ENCODE data around the gene ARSD.
"Not testable (repeated sequence)": the region's sequence is repeated elsewhere in the genome, so short reads cannot be mapped to it uniquely, and the experiment has no call there.

The ARSD gene

DNA sequence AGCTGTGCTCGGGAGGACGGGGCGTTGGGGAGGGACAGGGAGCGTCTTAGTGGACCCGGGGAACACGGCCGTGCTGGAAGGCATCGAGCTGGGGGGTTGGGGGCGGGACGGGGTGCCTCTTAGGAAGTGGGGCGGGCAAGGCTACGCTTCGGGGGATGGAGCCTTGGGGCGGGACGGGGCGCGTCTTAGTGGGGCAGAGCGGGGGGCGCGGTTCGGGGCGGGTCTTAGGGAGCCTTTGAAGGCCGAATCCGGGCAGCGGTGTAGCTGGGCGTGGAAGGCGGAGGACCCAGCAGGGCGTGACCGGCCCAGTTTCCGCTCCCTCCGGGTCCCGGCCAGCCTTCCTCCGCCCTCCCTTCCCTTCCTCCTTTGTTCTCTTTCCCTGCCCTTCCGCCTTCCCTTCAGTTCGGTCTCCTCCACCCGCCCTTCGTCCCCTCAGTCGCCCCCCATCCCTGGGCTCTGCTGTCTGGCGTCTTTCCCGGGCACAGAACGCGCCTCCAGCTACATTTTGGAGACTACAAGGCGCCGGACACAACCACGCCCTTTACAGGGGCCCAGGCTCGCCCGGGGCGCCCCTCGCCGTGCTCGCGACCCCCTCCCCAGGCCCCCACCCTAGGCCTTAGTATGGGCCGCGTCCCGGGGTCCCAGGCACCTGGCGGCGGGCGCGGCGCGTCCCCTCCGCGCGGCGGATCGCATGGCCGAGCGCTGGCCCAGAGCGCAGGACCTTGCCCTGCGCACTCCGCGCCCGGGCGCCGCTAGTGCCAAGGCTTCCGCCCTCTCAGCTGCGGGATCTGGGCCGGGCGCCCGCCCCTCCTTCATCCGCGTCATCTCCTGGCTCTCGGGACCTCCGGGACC is at the start of gene ARSD:
ARSD (minus strand) TSS at position 757 of the 852 bp plus-strand sequence; CDS start at position 693, 64 bp downstream.
- peak; percentile 3 to 21 for DNase-seq

GRCh38 chrX:2978639-2979038 is 49.5 kb upstream of the ARSD start:
- DNase-seq = not testable (repeated sequence)

- DNase-seq = no peak
These were observed 45.8 kb upstream of the ARSD start for GRCh38 chrX:2974961-2975360.

GRCh38 chrX:2972391-2972790 is 43.3 kb upstream of the ARSD start:
- DNase-seq = no peak

DNA sequence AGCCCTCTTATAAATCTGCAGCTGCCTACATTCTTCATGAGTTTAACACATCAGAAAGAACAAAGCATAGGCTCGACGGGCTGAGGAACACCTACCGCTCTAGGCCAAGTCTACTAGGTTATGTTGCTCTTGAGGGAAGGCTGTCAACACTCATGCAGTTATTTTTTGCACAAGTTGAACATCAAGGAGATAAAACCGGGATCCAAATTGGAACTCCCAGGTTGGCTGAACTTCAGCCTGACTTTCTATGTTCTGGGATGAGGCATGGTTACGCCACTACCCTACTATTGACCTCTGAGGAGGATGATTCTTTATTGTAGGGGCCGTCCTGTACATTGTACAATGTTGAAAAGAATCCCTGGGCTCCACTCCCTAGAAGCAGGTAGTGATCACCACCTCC is 39.9 kb upstream of the ARSD start:
- no peak for DNase-seq

DNA sequence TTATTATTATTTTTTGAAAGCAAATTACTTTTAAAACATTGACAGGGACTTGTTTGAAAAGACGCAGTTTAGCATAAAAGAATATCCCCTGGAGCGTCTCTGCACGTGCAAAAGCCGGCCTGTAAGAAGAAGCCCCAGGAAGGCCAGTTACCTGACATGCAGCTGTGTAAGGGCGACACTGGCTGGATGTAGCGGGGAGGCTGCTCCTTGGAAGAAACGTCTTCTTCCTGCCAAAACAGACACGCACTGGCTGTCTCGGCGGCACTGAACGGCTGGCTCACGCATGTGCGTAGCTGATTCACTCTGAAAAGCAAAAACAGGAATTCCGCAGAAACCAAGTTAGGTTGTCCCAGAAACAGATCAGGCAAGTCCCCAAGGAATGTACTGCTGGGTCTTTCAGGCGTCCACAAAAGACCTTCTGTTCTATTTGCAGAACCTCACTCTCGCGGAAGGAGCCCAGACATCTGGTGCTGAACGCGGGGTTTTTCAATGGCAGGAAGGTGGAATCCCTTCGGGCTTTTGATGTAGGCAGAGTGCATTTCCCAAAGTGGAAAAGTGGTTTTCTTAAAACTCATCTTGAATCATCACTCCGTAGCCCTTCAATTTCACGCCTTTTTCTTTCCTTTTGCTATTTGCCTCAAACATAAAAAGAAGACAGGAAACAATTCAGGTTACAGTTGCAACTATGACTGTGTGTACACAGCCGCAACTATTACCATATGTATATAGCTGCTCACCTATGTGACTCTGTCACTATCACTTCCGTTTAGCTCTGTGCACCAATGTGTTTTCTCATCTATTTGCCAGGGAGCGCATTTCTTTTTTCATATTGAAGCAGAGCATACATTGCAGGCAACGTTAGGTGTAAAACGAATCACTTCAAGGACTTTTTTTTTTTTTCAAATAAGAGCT is 39.1 kb upstream of the ARSD start:
- peak in 1 of 2 donors; percentile 1 for DNase-seq

- DNase-seq = no peak
These were observed 38.4 kb upstream of the ARSD start for GRCh38 chrX:2967584-2967983.

- no peak for DNase-seq
These were observed 37.9 kb upstream of the ARSD start for GRCh38 chrX:2967012-2967411.

DNA sequence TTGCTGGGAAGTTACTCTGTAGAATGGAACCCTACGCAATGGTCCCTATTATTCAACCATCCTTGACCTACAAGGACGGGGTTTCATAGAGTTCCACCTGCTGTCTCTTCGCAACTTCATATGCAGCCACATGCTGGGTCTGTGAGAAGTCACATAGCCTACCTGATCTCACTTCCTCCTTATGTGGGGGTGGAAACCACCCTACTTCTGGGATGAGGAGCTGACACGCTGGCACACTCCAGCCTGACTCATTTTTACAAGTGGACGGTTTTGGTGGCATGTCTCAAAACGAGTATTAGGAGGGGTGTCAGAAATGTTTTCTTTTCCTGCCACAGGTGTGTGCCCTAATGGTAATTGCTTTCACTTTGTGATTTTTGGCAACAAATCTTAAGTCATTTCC is 36.8 kb upstream of the ARSD start:
- no peak for DNase-seq

DNA sequence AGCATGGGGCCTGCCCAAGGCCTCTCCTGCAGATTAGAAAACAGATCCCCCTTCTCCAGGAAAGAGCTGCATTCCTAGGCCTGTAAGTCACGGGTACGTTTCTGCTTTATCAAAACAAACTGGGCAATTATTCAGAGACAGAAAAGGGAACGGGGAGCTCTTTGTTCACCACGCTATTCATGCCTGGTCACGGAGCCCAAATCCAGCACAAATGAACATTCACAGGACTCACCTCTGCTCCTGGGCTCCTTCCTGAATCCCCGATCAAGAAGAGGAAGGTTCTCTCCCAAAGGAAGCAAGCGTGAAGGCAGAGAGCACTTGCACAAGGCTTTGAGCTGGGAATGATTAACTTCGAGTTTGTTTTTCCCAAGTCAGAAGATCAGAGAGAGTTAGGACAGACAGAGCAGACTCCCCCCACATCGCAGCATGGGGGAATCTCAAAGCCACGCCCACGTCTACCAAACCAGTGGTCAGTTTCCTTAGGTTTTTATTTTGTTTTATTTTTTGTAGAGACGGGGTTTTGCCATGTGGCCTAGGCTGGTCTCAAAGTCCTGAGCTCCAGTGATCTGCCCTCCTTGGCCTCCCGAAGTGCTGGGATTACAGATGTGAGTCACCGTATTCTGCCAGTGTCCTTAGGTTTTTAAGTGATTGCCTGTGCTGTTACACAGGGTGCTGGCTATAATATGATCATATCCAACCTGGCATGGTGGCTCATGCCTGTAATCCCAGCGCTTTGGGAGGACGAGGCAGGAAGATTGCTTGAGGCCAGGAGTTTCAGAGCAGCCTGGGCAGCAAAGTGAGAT is 35.1 kb upstream of the ARSD start:
- DNase-seq = not testable (repeated sequence)

GRCh38 chrX:2963449-2963848 is 34.3 kb upstream of the ARSD start:
- DNase-seq = not testable (repeated sequence)

DNA sequence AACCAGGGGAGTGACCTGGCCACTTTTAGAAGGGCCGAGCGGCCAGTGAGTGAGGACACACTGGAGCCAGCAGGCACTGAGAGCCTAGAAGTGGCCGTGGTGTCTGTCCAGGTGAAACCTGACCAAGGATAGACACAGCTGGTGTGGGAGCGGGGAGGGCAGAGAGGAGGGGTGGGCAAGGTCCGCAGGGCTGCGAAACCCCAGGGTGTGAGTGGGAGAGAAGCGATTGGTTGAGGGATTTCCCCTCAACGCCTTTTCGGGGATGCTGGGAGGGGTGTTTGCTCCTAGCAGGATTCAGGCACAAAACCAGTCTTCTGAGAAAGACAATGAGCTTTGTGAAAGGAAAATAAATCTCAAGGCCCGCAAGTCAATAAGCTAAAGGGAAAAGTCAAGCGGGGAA is 33.2 kb upstream of the ARSD start:
- DNase-seq = no peak

GRCh38 chrX:2960861-2961515 is 31.8 kb upstream of the ARSD start:
- DNase-seq = no peak

DNA sequence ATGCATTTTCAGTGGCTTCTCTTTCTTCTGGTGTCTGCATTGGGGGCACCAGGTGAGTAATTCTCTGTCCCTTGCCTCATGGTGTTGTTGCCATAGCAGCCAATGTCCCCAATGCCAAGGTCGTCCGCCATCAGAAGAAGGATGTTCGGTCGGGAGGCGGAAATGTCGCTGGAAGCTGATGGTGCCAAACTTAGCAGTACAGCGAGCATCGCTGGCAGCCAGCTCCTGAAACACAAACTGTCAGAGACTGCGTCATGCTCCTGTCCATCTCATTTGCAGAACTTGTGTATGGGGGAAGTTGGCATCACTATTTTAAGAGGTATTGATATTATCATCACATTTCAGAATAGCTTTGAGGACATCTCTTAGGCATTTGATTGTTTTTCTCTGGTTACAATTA is 29.1 kb upstream of the ARSD start:
- no peak for DNase-seq

DNA sequence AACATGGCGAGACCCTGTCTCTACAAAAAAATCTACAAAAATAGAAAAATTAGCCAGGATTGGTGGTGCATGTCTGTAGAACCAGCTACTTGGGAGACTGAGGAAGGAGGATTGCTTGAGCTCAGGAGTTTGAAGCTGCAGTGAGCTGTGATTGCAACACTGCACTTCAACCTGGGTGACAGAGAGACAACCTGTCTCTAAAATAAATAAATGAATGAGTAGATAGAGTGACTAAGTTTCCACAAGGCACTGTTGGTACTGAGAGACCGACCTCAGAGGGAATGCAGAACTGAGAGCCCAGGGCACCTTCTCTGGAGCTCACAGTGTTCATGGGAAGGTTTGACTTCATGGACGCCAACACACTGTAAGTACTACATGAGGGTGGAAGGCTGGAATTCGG is 26.7 kb upstream of the ARSD start:
- DNase-seq = no peak

DNA sequence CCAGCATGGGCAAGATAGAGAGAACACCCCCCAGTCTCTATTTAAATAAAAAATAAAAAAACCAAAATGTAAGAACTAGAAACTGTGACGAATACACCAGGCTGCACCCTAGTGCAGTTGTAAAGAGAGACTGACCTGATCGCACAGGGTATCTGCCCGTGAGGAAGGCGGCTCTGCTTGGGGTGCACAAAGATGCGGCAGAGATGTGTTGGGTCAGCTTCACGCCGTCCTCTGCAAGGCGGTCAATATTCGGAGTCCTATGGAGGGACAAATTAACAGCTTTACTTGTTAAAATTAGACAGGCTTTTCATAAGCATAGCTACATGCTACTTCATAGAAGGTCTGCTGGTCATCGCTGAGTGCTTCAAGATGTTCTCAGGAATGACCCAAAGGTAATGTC is 26.1 kb upstream of the ARSD start:
- DNase-seq = no peak

DNA sequence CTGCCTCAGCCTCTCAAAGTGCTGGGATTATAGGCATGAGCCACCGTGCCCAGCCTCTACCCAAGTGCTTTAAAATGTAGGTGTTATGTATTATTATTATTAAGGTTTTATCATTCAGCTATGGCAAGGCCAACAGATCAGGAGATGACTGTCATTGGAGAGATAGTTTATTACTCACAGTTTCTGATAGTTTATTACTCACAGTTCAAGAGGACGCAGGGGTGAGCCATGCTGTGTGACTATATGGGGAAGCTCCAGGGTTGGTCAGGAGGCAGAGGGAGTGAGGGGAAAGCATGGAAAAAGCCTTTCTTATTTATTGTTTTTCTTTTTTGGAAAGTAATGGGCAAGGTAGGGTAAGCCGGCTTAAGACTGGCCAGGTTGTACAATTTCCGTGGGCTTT is 25.4 kb upstream of the ARSD start:
- DNase-seq = no peak

DNA sequence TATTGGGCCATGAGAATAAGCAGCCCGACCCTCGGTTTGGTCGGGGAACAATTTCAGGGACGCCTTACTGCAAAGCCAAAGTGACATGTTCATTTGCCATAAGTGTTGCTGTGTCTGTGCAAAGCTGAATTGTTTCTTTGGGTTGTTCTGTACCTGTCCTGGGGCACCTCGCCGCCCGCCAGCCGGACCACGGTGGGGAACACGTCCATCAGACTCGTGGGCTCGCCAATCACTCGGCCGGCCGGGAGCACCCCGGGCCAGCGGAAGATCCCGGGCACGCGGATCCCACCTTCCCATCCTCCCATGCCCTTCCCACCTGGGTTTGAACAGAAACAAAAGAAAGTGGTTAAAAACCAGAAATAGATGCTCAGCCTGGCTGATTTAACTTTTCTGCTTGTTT is 8.8 kb upstream of the ARSD start:
- DNase-seq = not testable (repeated sequence)

- DNase-seq = no peak
These were observed 5.9 kb upstream of the ARSD start for GRCh38 chrX:2934715-2935710.

DNA sequence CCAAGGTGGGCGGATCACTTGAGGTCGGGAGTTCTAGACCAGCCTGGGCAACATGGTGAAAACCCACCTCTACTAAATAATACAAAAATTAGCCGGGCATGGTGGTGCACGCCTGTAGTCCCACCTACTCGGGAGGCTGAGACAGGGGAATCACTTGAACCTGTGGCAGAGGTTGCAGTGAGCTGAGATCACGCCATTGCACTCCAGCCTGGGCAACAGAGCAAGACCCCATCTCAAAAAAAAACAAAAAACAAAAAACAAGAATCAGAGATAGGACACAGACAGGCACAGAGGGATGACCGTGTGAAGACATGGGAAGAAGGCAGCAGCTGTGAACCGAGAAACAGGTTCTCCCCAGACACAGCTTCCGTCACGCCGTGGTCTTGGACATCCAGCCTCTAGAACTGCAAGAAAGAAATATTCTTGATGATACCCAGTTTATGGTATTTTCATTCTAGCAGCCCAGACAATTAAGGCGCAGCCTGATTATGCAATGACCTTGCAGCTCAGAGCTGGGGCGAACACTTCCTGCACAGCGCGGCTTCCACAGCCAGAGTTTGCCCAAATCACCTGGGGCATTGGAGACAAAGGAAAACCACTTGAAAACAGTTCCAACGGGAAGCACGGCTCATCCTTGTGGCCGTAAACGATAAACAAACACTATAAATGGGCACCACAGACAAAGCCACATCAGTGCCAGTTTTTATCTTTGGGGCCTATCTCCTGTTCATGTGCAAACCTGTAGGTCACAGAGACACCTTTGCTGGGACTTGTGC is 4.2 kb upstream of the ARSD start:
- no peak for DNase-seq
